Bronchial epithelial cell (primary cell): ENCODE results near the gene KATNAL2. TPM values are rescaled to one million over a fixed set of nuclear protein-coding genes. Genes with fewer than 3 reads are reported as not detected.

Source experiments
- DNase-seq: peaks from one replicate; pipeline ENCODE4 v3.0.0-alpha.2; 2010; ENCODE audit warnings: low read depth
- FAIRE-seq: peaks from 2 replicates; lab custom pipeline; 2011; peaks lifted over from hg19 to GRCh38; lab: Jason Lieb, UNC
- H3K27me3 ChIP-seq: 2 replicates; pipeline ENCODE4 v1.5.1; 2011; ENCODE audit warnings: low read length; ENCODE audit not compliant: control insufficient read depth, insufficient read depth
- H3K36me3 ChIP-seq: 2 replicates; pipeline ENCODE4 v1.5.1; 2011; ENCODE audit warnings: low read length; ENCODE audit not compliant: control insufficient read depth, insufficient read depth
- H3K4me3 ChIP-seq: 2 replicates; pipeline ENCODE4 v1.5.1; 2011; ENCODE audit warnings: mild to moderate bottlenecking, low read depth, low read length, control low read depth
- total RNA-seq: library from RNA; depleted of rRNA; stranded (reverse); fragments of >200 nt; gene quantifications from 2 replicates; pipeline ENCODE4 v1.2.1, GENCODE V29; 2014
- TF ChIP-seq, protein P1 (sequence below): IDR thresholded peaks from 2 replicates; pipeline ENCODE4 v1.5.1; 2011; ENCODE audit warnings: mild to moderate bottlenecking, moderate library complexity, low read length, control low read depth, inconsistent platforms; ENCODE audit not compliant: insufficient read depth, severe bottlenecking

KATNAL2 gene
- total RNA-seq, 1 donor from 2014 or later: under 0.01 TPM

DNA sequence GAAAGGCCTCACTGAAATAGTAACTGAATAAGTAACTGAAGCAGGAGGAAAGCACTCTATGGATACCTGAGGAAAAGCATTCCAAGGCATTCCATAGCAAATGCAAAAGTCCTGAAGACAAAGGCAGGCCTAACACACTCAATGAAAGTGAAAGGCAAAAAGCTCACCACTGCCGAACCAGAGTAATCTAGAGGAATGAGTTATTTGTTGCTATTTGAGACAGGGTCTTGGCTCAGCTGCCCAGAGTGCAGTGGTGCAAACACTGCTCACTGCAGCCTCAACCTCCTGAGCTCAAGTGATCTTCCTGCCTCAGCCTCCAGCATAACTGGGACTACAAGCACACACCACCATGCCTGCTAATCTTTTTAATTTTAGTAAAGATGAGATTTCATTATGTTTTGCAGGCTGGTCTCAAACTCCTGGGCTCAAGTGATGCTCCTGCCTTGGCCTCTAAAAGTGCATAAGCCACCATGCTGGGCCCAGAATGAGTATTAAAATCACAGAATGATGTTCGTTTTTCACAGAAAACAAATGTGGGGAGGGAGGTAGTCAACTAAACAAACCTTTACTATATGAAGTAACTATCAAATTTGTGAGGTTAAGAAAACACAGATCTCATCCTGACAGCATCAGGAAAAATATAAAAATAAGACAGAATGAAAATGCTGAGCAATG, 18.0 kb upstream of the KATNAL2 start:
- no peaks in the 10 kb centered on the region for H3K27me3 ChIP-seq
- DNase-seq (no peak), FAIRE-seq (no peak)
- TF ChIP-seq, protein P1, sequence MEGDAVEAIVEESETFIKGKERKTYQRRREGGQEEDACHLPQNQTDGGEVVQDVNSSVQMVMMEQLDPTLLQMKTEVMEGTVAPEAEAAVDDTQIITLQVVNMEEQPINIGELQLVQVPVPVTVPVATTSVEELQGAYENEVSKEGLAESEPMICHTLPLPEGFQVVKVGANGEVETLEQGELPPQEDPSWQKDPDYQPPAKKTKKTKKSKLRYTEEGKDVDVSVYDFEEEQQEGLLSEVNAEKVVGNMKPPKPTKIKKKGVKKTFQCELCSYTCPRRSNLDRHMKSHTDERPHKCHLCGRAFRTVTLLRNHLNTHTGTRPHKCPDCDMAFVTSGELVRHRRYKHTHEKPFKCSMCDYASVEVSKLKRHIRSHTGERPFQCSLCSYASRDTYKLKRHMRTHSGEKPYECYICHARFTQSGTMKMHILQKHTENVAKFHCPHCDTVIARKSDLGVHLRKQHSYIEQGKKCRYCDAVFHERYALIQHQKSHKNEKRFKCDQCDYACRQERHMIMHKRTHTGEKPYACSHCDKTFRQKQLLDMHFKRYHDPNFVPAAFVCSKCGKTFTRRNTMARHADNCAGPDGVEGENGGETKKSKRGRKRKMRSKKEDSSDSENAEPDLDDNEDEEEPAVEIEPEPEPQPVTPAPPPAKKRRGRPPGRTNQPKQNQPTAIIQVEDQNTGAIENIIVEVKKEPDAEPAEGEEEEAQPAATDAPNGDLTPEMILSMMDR: no peak
- no peak overlapping the region for H3K4me3 ChIP-seq
- no peaks in the 10 kb centered on the region for H3K36me3 ChIP-seq

DNA sequence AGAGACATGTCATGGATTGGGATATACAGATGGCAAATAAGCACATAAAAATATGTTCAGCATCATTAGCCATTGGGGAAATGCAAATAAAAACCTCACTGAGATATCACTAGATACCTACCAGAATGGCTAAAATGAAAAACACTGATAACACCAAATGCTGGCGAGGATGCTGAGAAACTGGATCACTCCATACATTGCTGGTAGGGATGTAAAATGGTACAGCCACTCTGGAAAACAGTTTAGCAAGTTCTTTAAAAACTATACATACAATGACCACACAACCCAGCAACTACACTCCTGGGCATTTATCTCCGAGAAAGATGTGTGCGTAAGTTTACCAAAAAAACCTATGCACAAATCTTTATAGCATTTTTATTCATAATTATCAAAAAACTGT, 14.0 kb upstream of the KATNAL2 start:
- Histone ChIP-seq H3K4me3 (no peak overlapping the region), H3K36me3 (no peaks in the 10 kb centered on the region), H3K27me3 (no peaks in the 10 kb centered on the region)
- DNase-seq (no peak), FAIRE-seq (no peak)
- TF ChIP-seq, protein P1: no peak

DNA sequence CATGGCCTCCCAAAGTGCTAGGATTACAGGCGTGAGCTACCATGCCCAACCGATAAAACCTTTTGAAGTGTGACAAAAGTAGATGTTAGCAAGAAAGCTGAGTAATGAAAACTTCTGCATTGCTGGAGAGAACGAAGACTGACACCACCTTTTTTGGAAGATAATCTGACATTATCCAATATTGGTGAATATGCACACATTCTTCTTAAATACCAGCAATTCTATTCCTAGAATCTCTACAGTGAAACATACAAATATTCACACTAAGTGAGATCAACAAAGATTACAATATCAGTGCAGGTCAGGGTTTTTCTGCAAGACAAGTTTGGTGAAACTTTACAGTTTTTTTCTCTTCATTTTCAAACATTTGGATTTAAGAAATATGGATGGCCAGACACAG, 7.9 kb upstream of the KATNAL2 start:
- H3K27me3 ChIP-seq: no peaks in the 10 kb centered on the region
- no peak overlapping the region for H3K4me3 ChIP-seq
- H3K36me3 ChIP-seq: no peaks in the 10 kb centered on the region
- DNase-seq (no peak), FAIRE-seq (no peak)
- TF ChIP-seq, protein P1: no peak

DNA sequence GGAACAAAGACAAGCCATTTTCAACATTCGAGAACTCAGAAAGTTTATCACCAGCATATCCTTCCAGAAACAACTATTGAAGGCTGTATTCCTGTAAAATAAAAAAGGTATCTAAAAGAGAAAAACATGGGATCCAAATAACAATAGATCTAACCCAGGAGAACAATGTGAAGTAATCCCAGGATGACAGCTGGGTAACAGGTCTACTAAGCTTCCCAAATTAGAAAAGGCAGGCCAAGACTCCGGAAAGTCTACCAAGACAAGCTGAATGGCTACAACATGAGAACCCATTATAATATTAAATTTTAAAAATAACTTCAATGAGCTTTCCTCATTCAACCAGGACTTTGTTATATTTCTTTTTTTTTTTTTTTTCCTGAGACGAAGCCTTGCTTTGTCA, 6.5 kb upstream of the KATNAL2 start:
- no peaks in the 10 kb centered on the region for H3K27me3 ChIP-seq
- no peak for DNase-seq
- no peak overlapping the region for H3K4me3 ChIP-seq
- no peak for FAIRE-seq
- TF ChIP-seq, protein P1: no peak
- H3K36me3 ChIP-seq: no peaks in the 10 kb centered on the region

- no peak for FAIRE-seq
Measured at GRCh38 chr18:46915800-46916550, 1.4 kb upstream of the KATNAL2 start.

More at GRCh38 chr18:46915800-46916550, 1.4 kb upstream of the KATNAL2 start:
- peak; percentile 33 for DNase-seq
- no peaks in the 10 kb centered on the region for H3K36me3 ChIP-seq
- H3K27me3 ChIP-seq: no peaks in the 10 kb centered on the region
- H3K4me3 ChIP-seq: peak overlapping the region; percentile 86
- TF ChIP-seq, protein P1: no peak
